OCI-LY1 (cell line): ENCODE measurements around the gene CCDC92.

ENCODE experiments used
- H2AFZ ChIP-seq: fragments of 200-600 bp; sonication (generic), shearing (Covaris generic); 2 replicates; pipeline ENCODE4 v1.6.0; 2014; ENCODE audit warnings: antibody characterized with exemption, mild to moderate bottlenecking, low read length
- H3F3A ChIP-seq: fragments of 200-600 bp; sonication (generic), shearing (Covaris generic); 2 replicates; pipeline ENCODE4 v1.6.0; 2014; ENCODE audit warnings: mild to moderate bottlenecking, antibody characterized with exemption, low read length, moderate library complexity; ENCODE audit not compliant: insufficient read depth
- H3K27ac ChIP-seq: fragments of 200-600 bp; sonication (generic); 2 replicates; pipeline ENCODE4 v1.5.1; 2014; ENCODE audit warnings: low read length, mixed run types, mild to moderate bottlenecking, low read depth; ENCODE audit not compliant: poor library complexity, severe bottlenecking
- H3K27me3 ChIP-seq: fragments of 200-600 bp; sonication (generic); 2 replicates; pipeline ENCODE4 v1.6.0; 2014; ENCODE audit warnings: antibody characterized with exemption, mild to moderate bottlenecking, low read length, moderate library complexity; ENCODE audit not compliant: insufficient read depth
- H3K36me3 ChIP-seq: fragments of 200-600 bp; sonication (generic); 2 replicates; pipeline ENCODE4 v1.6.1; 2014; ENCODE audit warnings: mild to moderate bottlenecking, antibody characterized with exemption, low read length, moderate library complexity, mixed read lengths; ENCODE audit not compliant: insufficient read depth
- H3K4me1 ChIP-seq: fragments of 200-600 bp; sonication (generic); 2 replicates; pipeline ENCODE4 v1.5.1; 2014; ENCODE audit warnings: mild to moderate bottlenecking, low read length, moderate library complexity; ENCODE audit not compliant: insufficient read depth, severe bottlenecking
- H3K4me2 ChIP-seq: fragments of 200-600 bp; sonication (generic), shearing (Covaris generic); 2 replicates; pipeline ENCODE4 v1.6.1; 2014; ENCODE audit warnings: low read length
- H3K4me3 ChIP-seq: fragments of 200-600 bp; sonication (generic); 2 replicates; pipeline ENCODE4 v1.5.1; 2014; ENCODE audit warnings: low read length, low read depth, mild to moderate bottlenecking, mixed read lengths; ENCODE audit not compliant: poor library complexity, severe bottlenecking
- H3K79me2 ChIP-seq: fragments of 200-600 bp; shearing (Covaris generic); 2 replicates; pipeline ENCODE4 v1.6.1; 2016; ENCODE audit warnings: mixed run types, low read length, mixed read lengths; ENCODE audit not compliant: insufficient read depth
- H3K9ac ChIP-seq: fragments of 200-600 bp; sonication (generic), shearing (Covaris generic); 2 replicates; pipeline ENCODE4 v1.6.1; 2014; ENCODE audit warnings: mild to moderate bottlenecking, low read length, mixed read lengths
- H3K9me2 ChIP-seq: fragments of 200-600 bp; sonication (generic), shearing (Covaris generic); 2 replicates; pipeline ENCODE4 v1.6.1; 2014; ENCODE audit warnings: low read depth, mild to moderate bottlenecking, low read length, mixed read lengths
- H3K9me3 ChIP-seq: fragments of 200-600 bp; shearing (Covaris generic); 2 replicates; pipeline ENCODE4 v1.6.1; 2014; ENCODE audit warnings: low read length, mixed read lengths
- H4K20me1 ChIP-seq: fragments of 200-600 bp; sonication (generic), shearing (Covaris generic); 2 replicates; pipeline ENCODE4 v1.6.0; 2016; ENCODE audit warnings: mild to moderate bottlenecking, low read length; ENCODE audit not compliant: insufficient read depth
- EZH2 ChIP-seq: fragments of 200-600 bp; sonication (generic), shearing (Covaris generic); IDR thresholded peaks from 2 replicates; pipeline ENCODE4 v1.8.0; 2017; ENCODE audit warnings: borderline replicate concordance, mixed run types, mild to moderate bottlenecking, antibody characterized with exemption, low read length, moderate library complexity, mixed read lengths
- TF ChIP-seq, protein P1 (sequence below): fragments of 200-600 bp; sonication (generic), shearing (Covaris generic); IDR thresholded peaks from 2 replicates; pipeline ENCODE4 v1.5.1; 2017; ENCODE audit warnings: mild to moderate bottlenecking, antibody characterized with exemption, low read length, moderate library complexity, mixed read lengths

The CCDC92 gene

DNA sequence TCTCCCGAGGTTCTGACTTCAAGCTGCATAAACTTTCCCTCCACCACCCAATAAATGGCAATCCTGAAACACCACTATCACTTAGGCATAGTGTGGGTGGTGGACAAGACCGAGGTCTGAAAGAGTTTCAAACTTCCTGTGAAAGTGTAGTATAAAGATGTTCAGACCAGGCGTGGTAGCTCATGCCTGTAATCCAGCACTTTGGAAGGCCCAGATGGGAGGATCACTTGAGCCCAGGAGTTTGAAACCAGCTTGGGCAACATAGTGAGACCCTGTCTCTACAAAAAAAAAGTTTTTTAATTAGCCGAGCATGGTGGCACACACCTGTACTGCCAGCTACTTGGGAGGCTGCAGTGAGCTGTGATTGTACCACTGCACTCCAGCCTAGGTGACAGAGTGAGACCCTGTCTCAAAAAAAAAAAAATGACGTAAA lies 61.9 kb downstream of the CCDC92 start:
- no peaks in the 10 kb centered on the region for H3K36me3 ChIP-seq
- H3F3A ChIP-seq = peaks cover 3% of the 10 kb centered on the region; the same call in 1 of the 2 replicates
- no peaks in the 10 kb centered on the region for H3K9me3 ChIP-seq
- no peaks in the 10 kb centered on the region for H4K20me1 ChIP-seq
- no peak overlapping the region for H3K9ac ChIP-seq
- no peak overlapping the region for H3K4me3 ChIP-seq
- H3K9me2 ChIP-seq = no peaks in the 10 kb centered on the region
- no peak overlapping the region for H3K4me2 ChIP-seq
- H3K79me2 ChIP-seq = no peaks in the 10 kb centered on the region
- H3K27ac ChIP-seq = no peak overlapping the region
- no peak for TF ChIP-seq EZH2
- H2AFZ ChIP-seq = no peak overlapping the region
- H3K4me1 ChIP-seq = no peaks in the 10 kb centered on the region
- H3K27me3 ChIP-seq = no peaks in the 10 kb centered on the region; the same call in 1 of the 2 replicates

DNA sequence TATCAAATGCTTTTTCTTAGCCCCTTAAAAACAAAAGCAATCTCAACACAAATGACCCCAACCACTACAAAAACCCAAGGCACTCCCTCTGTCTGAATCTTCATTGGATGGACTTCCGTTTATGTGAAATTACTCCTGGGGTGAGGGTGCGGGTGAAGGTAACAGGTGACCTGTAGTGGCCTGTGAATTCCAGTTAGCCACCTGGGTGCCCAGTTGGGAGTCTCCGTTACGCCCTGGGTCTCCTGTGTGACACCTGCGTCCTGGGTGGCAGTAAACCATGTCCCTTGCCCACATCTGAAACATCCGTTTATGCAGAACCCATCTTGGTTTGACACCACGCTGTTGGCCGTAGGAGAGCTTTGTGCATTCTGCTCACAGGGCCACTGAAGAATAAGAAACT lies 62.6 kb downstream of the CCDC92 start:
- Histone ChIP-seq H3K4me1 (no peaks in the 10 kb centered on the region), H3K36me3 (no peaks in the 10 kb centered on the region), H3K27ac (no peak overlapping the region), H3K4me2 (no peak overlapping the region), H3K9ac (no peak overlapping the region), H2AFZ (no peak overlapping the region), H3K9me2 (no peaks in the 10 kb centered on the region), H3K9me3 (no peaks in the 10 kb centered on the region), H3F3A (peaks cover 3% of the 10 kb centered on the region; the same call in 1 of the 2 replicates), H3K27me3 (no peaks in the 10 kb centered on the region; the same call in 1 of the 2 replicates), H4K20me1 (no peaks in the 10 kb centered on the region), H3K79me2 (no peaks in the 10 kb centered on the region), H3K4me3 (no peak overlapping the region)
- TF ChIP-seq, protein P1, sequence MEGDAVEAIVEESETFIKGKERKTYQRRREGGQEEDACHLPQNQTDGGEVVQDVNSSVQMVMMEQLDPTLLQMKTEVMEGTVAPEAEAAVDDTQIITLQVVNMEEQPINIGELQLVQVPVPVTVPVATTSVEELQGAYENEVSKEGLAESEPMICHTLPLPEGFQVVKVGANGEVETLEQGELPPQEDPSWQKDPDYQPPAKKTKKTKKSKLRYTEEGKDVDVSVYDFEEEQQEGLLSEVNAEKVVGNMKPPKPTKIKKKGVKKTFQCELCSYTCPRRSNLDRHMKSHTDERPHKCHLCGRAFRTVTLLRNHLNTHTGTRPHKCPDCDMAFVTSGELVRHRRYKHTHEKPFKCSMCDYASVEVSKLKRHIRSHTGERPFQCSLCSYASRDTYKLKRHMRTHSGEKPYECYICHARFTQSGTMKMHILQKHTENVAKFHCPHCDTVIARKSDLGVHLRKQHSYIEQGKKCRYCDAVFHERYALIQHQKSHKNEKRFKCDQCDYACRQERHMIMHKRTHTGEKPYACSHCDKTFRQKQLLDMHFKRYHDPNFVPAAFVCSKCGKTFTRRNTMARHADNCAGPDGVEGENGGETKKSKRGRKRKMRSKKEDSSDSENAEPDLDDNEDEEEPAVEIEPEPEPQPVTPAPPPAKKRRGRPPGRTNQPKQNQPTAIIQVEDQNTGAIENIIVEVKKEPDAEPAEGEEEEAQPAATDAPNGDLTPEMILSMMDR = no peak
- no peak for TF ChIP-seq EZH2

DNA sequence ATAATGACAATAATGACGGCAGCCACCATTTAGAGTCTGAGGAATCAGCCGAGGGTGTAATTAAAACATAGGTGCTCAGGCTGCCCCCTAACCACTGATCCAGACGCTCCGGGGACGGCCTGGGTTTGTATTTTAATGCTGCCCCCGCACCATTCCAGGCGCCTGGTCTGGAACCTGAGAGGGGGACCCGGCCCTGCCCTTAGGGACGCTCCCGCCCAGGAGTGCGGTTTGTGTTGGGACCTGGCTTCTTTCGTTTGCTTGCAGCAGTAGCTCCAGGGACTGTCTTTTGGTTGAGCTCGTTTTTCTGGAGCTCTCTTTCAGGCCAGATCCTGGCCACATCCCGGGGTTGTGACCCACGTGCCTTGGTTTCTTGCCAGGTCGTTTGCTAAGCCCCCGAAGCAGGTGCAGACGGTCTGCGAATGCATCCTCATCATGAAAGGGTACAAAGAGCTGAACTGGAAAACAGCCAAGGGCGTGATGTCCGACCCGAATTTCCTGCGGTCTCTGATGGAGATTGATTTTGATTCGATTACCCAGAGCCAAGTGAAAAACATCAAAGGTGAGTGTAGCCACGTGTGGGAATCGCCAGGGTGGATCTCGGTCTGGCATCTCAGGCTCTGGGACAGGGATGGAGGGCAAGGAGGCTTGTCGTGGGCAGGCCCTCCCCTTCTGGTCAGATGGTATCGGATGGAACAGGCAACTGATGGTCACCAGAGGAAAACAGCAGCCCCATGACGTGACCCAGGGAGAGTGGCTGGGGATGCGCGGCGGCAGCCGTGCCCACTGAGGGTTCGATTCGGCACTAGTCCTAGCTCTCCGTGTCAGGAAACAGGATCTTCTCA lies 63.5 kb downstream of the CCDC92 start:
- H3K27ac ChIP-seq = no peak overlapping the region
- no peaks in the 10 kb centered on the region for H4K20me1 ChIP-seq
- no peak overlapping the region for H3K4me2 ChIP-seq
- no peak for TF ChIP-seq EZH2
- TF ChIP-seq, protein P1 = no peak
- no peaks in the 10 kb centered on the region for H3K9me3 ChIP-seq
- H3K9ac ChIP-seq = no peak overlapping the region
- no peaks in the 10 kb centered on the region for H3K36me3 ChIP-seq
- no peaks in the 10 kb centered on the region for H3K79me2 ChIP-seq
- H3K9me2 ChIP-seq = no peaks in the 10 kb centered on the region
- no peaks in the 10 kb centered on the region for H3K4me1 ChIP-seq
- H3F3A ChIP-seq = peaks cover 3% of the 10 kb centered on the region; the same call in 1 of the 2 replicates
- H3K27me3 ChIP-seq = no peaks in the 10 kb centered on the region; the same call in 1 of the 2 replicates
- H3K4me3 ChIP-seq = no peak overlapping the region
- H2AFZ ChIP-seq = no peak overlapping the region
